ENCODE results near the gene PEX7. TPM values are rescaled to one million over a fixed set of nuclear protein-coding genes. Genes with fewer than 3 reads are reported as not detected.

PEX7 gene
- total RNA-seq, 1 experiment from 2014 or later = 3.9 TPM

DNA sequence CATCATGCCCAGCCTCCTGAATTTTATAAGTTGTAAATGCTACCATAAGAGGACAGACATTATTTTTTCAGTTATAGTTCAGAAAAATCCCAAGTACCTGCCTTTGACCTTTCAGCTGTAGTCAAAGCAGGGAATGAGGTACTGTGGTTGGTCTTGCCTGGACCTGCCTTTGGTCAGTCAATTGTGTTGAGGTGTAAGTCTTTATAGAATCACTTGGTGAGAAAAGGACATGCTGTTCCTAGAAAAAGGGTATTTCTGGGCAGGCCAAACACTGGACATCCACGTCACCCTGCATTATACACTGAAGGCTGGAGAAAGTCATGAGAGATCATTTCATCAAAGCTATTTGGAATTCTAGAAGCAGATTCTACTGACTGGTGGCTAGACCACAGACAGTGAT, 40.3 kb downstream of the PEX7 start:
- no peak overlapping the region for H3K27ac Mint-ChIP-seq (ENCODE audit: unreplicated experiment)
- TF ChIP-seq, protein P1, sequence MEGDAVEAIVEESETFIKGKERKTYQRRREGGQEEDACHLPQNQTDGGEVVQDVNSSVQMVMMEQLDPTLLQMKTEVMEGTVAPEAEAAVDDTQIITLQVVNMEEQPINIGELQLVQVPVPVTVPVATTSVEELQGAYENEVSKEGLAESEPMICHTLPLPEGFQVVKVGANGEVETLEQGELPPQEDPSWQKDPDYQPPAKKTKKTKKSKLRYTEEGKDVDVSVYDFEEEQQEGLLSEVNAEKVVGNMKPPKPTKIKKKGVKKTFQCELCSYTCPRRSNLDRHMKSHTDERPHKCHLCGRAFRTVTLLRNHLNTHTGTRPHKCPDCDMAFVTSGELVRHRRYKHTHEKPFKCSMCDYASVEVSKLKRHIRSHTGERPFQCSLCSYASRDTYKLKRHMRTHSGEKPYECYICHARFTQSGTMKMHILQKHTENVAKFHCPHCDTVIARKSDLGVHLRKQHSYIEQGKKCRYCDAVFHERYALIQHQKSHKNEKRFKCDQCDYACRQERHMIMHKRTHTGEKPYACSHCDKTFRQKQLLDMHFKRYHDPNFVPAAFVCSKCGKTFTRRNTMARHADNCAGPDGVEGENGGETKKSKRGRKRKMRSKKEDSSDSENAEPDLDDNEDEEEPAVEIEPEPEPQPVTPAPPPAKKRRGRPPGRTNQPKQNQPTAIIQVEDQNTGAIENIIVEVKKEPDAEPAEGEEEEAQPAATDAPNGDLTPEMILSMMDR (IDR thresholded peaks at IDR 0.05; ENCODE audit: unreplicated experiment) = no peak
- DNase-seq = no peak
- H3K4me3 Mint-ChIP-seq (ENCODE audit: low read depth, unreplicated experiment) = no peak overlapping the region
- no TSS peak for BruUV-seq (replicated peaks)
- intact Hi-C loops (cut with micrococcal nuclease; ENCODE audit: unreplicated experiment) = no loop called here
- CTCF ChIA-PET = no interaction called here
- H3K27me3 Mint-ChIP-seq (ENCODE audit: unreplicated experiment) = no peaks in the 10 kb centered on the region
- no peaks in the 10 kb centered on the region for H3K9me3 Mint-ChIP-seq (ENCODE audit: low read depth, unreplicated experiment)
- no peaks in the 10 kb centered on the region for H3K36me3 Mint-ChIP-seq (ENCODE audit: insufficient read depth, unreplicated experiment)
- no peaks in the 10 kb centered on the region for H3K4me1 Mint-ChIP-seq (ENCODE audit: low read depth, unreplicated experiment)

DNA sequence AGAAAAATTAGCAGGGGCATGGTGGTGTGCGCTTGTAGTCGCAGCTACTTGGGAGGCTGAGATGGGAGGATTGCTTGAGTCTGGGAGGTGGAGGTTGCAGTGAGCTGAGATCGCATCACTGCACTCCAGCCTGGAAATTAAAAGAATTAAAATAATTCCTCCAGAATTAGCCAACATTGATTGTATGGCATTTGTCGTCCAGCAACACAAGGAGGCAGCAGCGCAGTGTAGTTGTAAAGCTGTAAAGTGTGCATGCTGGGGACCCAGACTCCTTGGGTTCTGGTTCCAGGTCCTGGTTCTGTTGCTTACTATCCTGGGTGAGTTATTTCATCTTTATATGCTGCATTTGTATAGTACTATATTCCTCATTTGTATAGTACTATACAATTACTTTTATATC, 41.4 kb downstream of the PEX7 start:
- no peak for DNase-seq
- BruUV-seq (replicated peaks) = no TSS peak
- Mint-ChIP-seq H3K4me3 (ENCODE audit: low read depth, unreplicated experiment) (no peak overlapping the region), H3K4me1 (ENCODE audit: low read depth, unreplicated experiment) (no peaks in the 10 kb centered on the region), H3K27me3 (ENCODE audit: unreplicated experiment) (no peaks in the 10 kb centered on the region), H3K27ac (ENCODE audit: unreplicated experiment) (no peak overlapping the region), H3K9me3 (ENCODE audit: low read depth, unreplicated experiment) (no peaks in the 10 kb centered on the region), H3K36me3 (ENCODE audit: insufficient read depth, unreplicated experiment) (no peaks in the 10 kb centered on the region)
- CTCF ChIA-PET = no interaction called here
- intact Hi-C loops (cut with micrococcal nuclease; ENCODE audit: unreplicated experiment) = no loop called here
- TF ChIP-seq, protein P1 (IDR thresholded peaks at IDR 0.05; ENCODE audit: unreplicated experiment) = no peak

DNA sequence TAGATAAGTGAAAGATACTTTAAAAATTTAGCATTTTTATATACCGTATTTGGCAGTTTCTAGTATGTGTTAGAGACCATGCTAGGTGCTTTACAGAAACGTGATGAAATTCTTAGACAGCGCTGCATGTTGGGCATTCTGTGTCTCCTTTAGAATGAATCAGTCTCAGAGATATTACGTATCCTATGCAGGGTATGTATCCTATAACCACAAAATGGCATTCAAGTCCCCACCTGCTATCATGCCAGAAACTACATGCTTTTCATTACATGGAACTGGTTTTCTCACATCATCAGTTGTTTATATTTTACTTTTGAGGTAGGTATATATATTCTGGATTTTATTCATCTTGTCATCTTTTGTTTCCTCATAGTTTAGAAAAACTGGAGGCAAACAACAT, 42.3 kb downstream of the PEX7 start:
- H3K4me3 Mint-ChIP-seq (ENCODE audit: low read depth, unreplicated experiment) = no peak overlapping the region
- H3K27me3 Mint-ChIP-seq (ENCODE audit: unreplicated experiment) = no peaks in the 10 kb centered on the region
- H3K27ac Mint-ChIP-seq (ENCODE audit: unreplicated experiment) = no peak overlapping the region
- CTCF ChIA-PET = no interaction called here
- intact Hi-C loops (cut with micrococcal nuclease; ENCODE audit: unreplicated experiment) = no loop called here
- H3K9me3 Mint-ChIP-seq (ENCODE audit: low read depth, unreplicated experiment) = no peaks in the 10 kb centered on the region
- no peaks in the 10 kb centered on the region for H3K36me3 Mint-ChIP-seq (ENCODE audit: insufficient read depth, unreplicated experiment)
- DNase-seq = no peak
- H3K4me1 Mint-ChIP-seq (ENCODE audit: low read depth, unreplicated experiment) = no peaks in the 10 kb centered on the region
- no TSS peak for BruUV-seq (replicated peaks)
- TF ChIP-seq, protein P1 (IDR thresholded peaks at IDR 0.05; ENCODE audit: unreplicated experiment) = no peak

DNA sequence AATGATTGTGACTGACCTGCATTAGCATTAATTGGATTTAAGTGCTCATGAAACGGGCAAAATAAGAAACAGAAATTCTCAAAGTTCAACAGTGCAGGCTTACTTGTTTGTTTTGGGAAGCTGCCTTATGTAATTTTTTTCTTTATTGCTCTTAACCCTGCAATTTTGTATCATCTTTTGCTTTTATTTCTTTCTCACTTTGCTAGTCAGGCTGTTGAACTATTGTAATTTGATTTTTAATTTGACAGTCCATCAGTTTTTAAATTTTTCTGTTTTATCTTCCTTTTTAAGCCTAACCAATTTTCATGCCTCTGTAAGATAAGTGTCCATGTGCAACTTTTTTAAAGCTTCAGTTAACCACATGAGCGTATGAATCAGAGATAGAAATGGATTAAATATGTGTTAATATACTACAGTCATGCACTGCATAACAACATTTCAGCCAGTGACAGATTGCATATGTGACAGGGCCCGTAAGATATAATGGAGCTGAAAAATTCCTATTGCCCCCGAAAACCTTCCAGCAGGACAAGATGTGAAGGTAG, 44.6 kb downstream of the PEX7 start:
- H3K27ac Mint-ChIP-seq (ENCODE audit: unreplicated experiment) = no peak overlapping the region
- no peaks in the 10 kb centered on the region for H3K9me3 Mint-ChIP-seq (ENCODE audit: low read depth, unreplicated experiment)
- H3K4me3 Mint-ChIP-seq (ENCODE audit: low read depth, unreplicated experiment) = no peak overlapping the region
- intact Hi-C loops (cut with micrococcal nuclease; ENCODE audit: unreplicated experiment) = no loop called here
- no peak for DNase-seq
- no peaks in the 10 kb centered on the region for H3K36me3 Mint-ChIP-seq (ENCODE audit: insufficient read depth, unreplicated experiment)
- H3K27me3 Mint-ChIP-seq (ENCODE audit: unreplicated experiment) = no peaks in the 10 kb centered on the region
- no peaks in the 10 kb centered on the region for H3K4me1 Mint-ChIP-seq (ENCODE audit: low read depth, unreplicated experiment)
- CTCF ChIA-PET = no interaction called here
- BruUV-seq (replicated peaks) = no TSS peak
- TF ChIP-seq, protein P1 (IDR thresholded peaks at IDR 0.05; ENCODE audit: unreplicated experiment) = no peak
